K562 (cell line): ENCODE measurements around the gene TMTC2. TPM values are rescaled to one million over a fixed set of nuclear protein-coding genes. Genes with fewer than 3 reads are reported as not detected.

ENCODE experiments used
- ATAC-seq: fragments of 200-7000 bp; cut with Tn5 transposase; 3 replicates; pipeline ENCODE4 v1.9.1; 2020; ENCODE audit warnings: moderate library complexity
- BruUV-seq: library from RNA; stranded (reverse); fragments of 400-500 nt; replicated peaks from 2 replicates; lab custom pipeline; 2021; lab: Mats Ljungman, UMichigan
- CTCF ChIA-PET: fragments of 300-600 bp; formaldehyde crosslinking; extraction: SDS; loops from one replicate; lab custom pipeline; 2021; ENCODE audit warnings: low intra/inter-chr PET ratio; lab: Yijun Ruan, JAX
- POLR2A ChIA-PET: fragments of 300-600, 350-650 bp; sonication (Branson Sonifier 250); formaldehyde crosslinking; extraction: SDS; loops from one replicate; lab custom pipeline; 2021; ENCODE audit warnings: antibody characterized with exemption, inconsistent platforms; lab: Yijun Ruan, JAX
- DNase-seq, 4 experiments: peaks; one replicate each; pipeline versions ENCODE4 v3.0.0 to v3.0.0-alpha.2; 2011 to 2018; ENCODE audit warnings: low spot score in 3 of 4, mixed read lengths in 3 of 4; ENCODE audit errors: extremely low read depth in 1 of 4
- FAIRE-seq: peaks from 2 replicates; lab custom pipeline; 2011; peaks lifted over from hg19 to GRCh38; lab: Jason Lieb, UNC
- H2AFZ ChIP-seq: 2 replicates; pipeline ENCODE4 v1.6.0; 2011; ENCODE audit warnings: low read depth, low read length, control low read depth, inconsistent platforms
- H3K27ac ChIP-seq: fragments of 200-600 bp; 3 replicates; pipeline ENCODE4 v1.8.0; 2011; ENCODE audit warnings: low read depth, mild to moderate bottlenecking, control low read depth, inconsistent platforms, low read length, moderate library complexity, mixed read lengths; ENCODE audit errors: extremely low read depth
- H3K27me3 ChIP-seq, 2 experiments: fragments of 300-600 bp in 1 of 2; 2 replicates in 1 of 2; 3 replicates in 1 of 2; pipeline versions ENCODE4 v1.6.0 to v1.8.0; 2011; ENCODE audit warnings: inconsistent platforms in 2 of 2, low read length in 2 of 2, mild to moderate bottlenecking in 1 of 2, mixed read lengths in 1 of 2, moderate library complexity in 1 of 2; ENCODE audit not compliant: control insufficient read depth in 2 of 2, insufficient read depth in 2 of 2
- H3K36me3 ChIP-seq: fragments of 300-600 bp; 3 replicates; pipeline ENCODE4 v1.8.0; 2011; ENCODE audit warnings: mild to moderate bottlenecking, low read length, inconsistent platforms; ENCODE audit not compliant: control insufficient read depth, insufficient read depth
- H3K4me1 ChIP-seq, 2 experiments: fragments of 200-600 bp in 1 of 2; replicated peaks in 1 of 2; 2 replicates in 1 of 2; 3 replicates in 1 of 2; pipeline versions ENCODE4 v1.5.1 to v1.8.0; 2011; ENCODE audit warnings: inconsistent platforms in 2 of 2, low read length in 2 of 2, mild to moderate bottlenecking in 1 of 2, mixed read lengths in 1 of 2, moderate library complexity in 1 of 2; ENCODE audit not compliant: control insufficient read depth in 2 of 2, insufficient read depth in 2 of 2
- H3K4me2 ChIP-seq: 2 replicates; pipeline ENCODE4 v1.6.1; 2011; ENCODE audit warnings: low read length, control low read depth, inconsistent platforms, mixed read lengths; ENCODE audit not compliant: insufficient read depth
- H3K4me3 ChIP-seq: fragments of 200-600 bp; sonication (generic), shearing (Covaris generic); 2 replicates; pipeline ENCODE4 v1.5.1; 2016; ENCODE audit warnings: control low read depth, inconsistent platforms
- H3K79me2 ChIP-seq: fragments of 200-600 bp; 3 replicates; pipeline ENCODE4 v1.8.0; 2011; ENCODE audit warnings: low read length, inconsistent platforms; ENCODE audit not compliant: control insufficient read depth, insufficient read depth
- H3K9ac ChIP-seq, 2 experiments: 2 replicates each; pipeline versions ENCODE4 v1.6.0 to v1.6.1; 2011; ENCODE audit warnings: low read depth in 2 of 2, low read length in 2 of 2, control low read depth in 1 of 2, inconsistent platforms in 1 of 2, mild to moderate bottlenecking in 1 of 2, mixed read lengths in 1 of 2; ENCODE audit not compliant: insufficient read depth in 1 of 2
- H3K9me1 ChIP-seq: one replicate; pipeline ENCODE4 v1.6.0; 2011; ENCODE audit warnings: inconsistent platforms, mild to moderate bottlenecking, low read length, moderate library complexity; ENCODE audit not compliant: control insufficient read depth, insufficient read depth
- H3K9me3 ChIP-seq: replicated peaks from 2 replicates; pipeline ENCODE4 v1.5.1; 2011; ENCODE audit warnings: low read depth, low read length, inconsistent platforms; ENCODE audit not compliant: control insufficient read depth, insufficient read depth
- H4K20me1 ChIP-seq: replicated peaks from 2 replicates; pipeline ENCODE4 v1.6.1; 2011; ENCODE audit warnings: low read length, inconsistent platforms, mixed read lengths; ENCODE audit not compliant: control insufficient read depth, insufficient read depth
- ARID1B ChIP-seq: fragments of 450-650 bp; IDR thresholded peaks from 2 replicates; pipeline ENCODE4 v1.6.1; 2016; ENCODE audit warnings: antibody characterized with exemption, mild to moderate bottlenecking, inconsistent platforms
- CREM ChIP-seq: IDR thresholded peaks from 2 replicates; pipeline ENCODE4 v1.6.1; 2014; ENCODE audit warnings: antibody characterized with exemption, low read depth
- ESRRA ChIP-seq: fragments of 450-650 bp; IDR thresholded peaks from 2 replicates; pipeline ENCODE4 v1.6.1; 2014; ENCODE audit warnings: low read depth, mild to moderate bottlenecking, moderate library complexity, borderline replicate concordance
- FOXM1 ChIP-seq, 2 experiments: fragments of 450-650 bp in 1 of 2; sonication (generic) in 1 of 2; formaldehyde crosslinking in 1 of 2; IDR thresholded peaks; 2 replicates each; pipeline versions ENCODE4 v1.6.1 to v1.9.0; 2017 to 2022; ENCODE audit warnings: low read depth in 2 of 2, mild to moderate bottlenecking in 2 of 2, missing genetic modification reagents in 1 of 2, moderate library complexity in 1 of 2
- HDAC1 ChIP-seq, 2 experiments: fragments of 450-650 bp; IDR thresholded peaks; 2 replicates each; pipeline ENCODE4 v1.6.1; 2016 to 2017; ENCODE audit warnings: inconsistent platforms in 1 of 2, mild to moderate bottlenecking in 1 of 2, moderate library complexity in 1 of 2
- MAFF ChIP-seq: IDR thresholded peaks from 2 replicates; pipeline ENCODE4 v1.6.1; 2012; ENCODE audit warnings: low read length, improper control_type of control experiment
- NFXL1 ChIP-seq: fragments of 450-650 bp; formaldehyde crosslinking; IDR thresholded peaks from 2 replicates; pipeline ENCODE4 v1.4.0; 2021; ENCODE audit warnings: mild to moderate bottlenecking
- OTX1 ChIP-seq: fragments of 450-650 bp; formaldehyde crosslinking; IDR thresholded peaks from 2 replicates; pipeline ENCODE4 v1.4.0; 2022; ENCODE audit warnings: mild to moderate bottlenecking
- TAF1 ChIP-seq: IDR thresholded peaks from 2 replicates; pipeline ENCODE4 v1.6.1; 2011; ENCODE audit warnings: mild to moderate bottlenecking, low read length, moderate library complexity; ENCODE audit not compliant: insufficient read depth, control insufficient read depth, severe bottlenecking; ENCODE audit errors: extremely low read depth
- ZNF316 ChIP-seq: fragments of 450-650 bp; IDR thresholded peaks from 2 replicates; pipeline ENCODE4 v1.6.1; 2016
- ZNF76 ChIP-seq: fragments of 250-450 bp; sonication (Bioruptor Pico); IDR thresholded peaks from 2 replicates; pipeline ENCODE4 v1.4.0; 2020; ENCODE audit warnings: mild to moderate bottlenecking, moderate library complexity, borderline replicate concordance
- ZSCAN29 ChIP-seq: fragments of 450-650 bp; IDR thresholded peaks from 2 replicates; pipeline ENCODE4 v1.6.1; 2017
- WGBS: fragments of 100-300 bp; shearing (Covaris generic); methylation state at CpG from one replicate; pipeline ENCODE4 v1.1.6; 2016; ENCODE audit warnings: low coverage, mixed read lengths; ENCODE audit not compliant: insufficient coverage; ENCODE audit errors: missing lambda C conversion rate; 5-methylcytosine and 5-hydroxymethylcytosine counted together
- in situ Hi-C: fragments of 300-500 bp; cut with MboI; formaldehyde crosslinking; loops from 4 replicates; pipeline ENCODE4 v1.15.0; 2018; ENCODE audit warnings: inconsistent platforms, mixed read lengths
- intact Hi-C: fragments of 100-400 bp; cut with micrococcal nuclease; formaldehyde crosslinking; loops from 2 replicates; pipeline ENCODE4 v1.14.2; 2022
- polyA plus RNA-seq, 8 experiments: library from polyadenylated mRNA; depleted of rRNA in 4 of 8; stranded (reverse) in 5 of 8; unstranded in 3 of 8; fragments of >200 nt; fragmentation: Nextera tagmentation in 2 of 8; fragmentation: Illumina TruSeq in 1 of 8; extraction: Ambion mirVana in 2 of 8; extraction: Trizol in 1 of 8; gene quantifications; 2 replicates each; pipeline versions ENCODE4 v1.2.1 to v1.2.3, GENCODE V29; 2011 to 2014; ENCODE audit warnings: inconsistent platforms in 1 of 8, missing spikeins in 1 of 8
- total RNA-seq, 7 experiments: library from RNA; depleted of rRNA in 6 of 7; stranded (reverse); fragments of >200 nt in 6 of 7; fragmentation: Illumina TruSeq in 2 of 7; extraction: Trizol in 2 of 7; gene quantifications; 2 replicates each; pipeline versions ENCODE4 v1.2.1 to v1.2.3, GENCODE V29; 2011 to 2021; ENCODE audit warnings: low replicate concordance in 1 of 7
- TF ChIP-seq, protein P1 (sequence below): fragments of 250-450 bp; sonication (Bioruptor Pico); IDR thresholded peaks from 2 replicates; pipeline ENCODE4 v1.4.0; 2020; ENCODE audit warnings: mild to moderate bottlenecking, moderate library complexity
- TF ChIP-seq, protein P2 (sequence below), 3 experiments: fragments of 200-800 bp in 1 of 3; fragments of 250-450 bp in 1 of 3; fragments of 450-650 bp in 1 of 3; sonication (Bioruptor Pico) in 1 of 3; sonication (Bioruptor generic) in 1 of 3; formaldehyde crosslinking in 1 of 3; IDR thresholded peaks; 2 replicates each; pipeline versions ENCODE4 v1.6.1 to v1.8.0; 2016 to 2022; ENCODE audit warnings: mild to moderate bottlenecking in 2 of 3, missing genetic modification characterization in 2 of 3, missing compliant biosample characterization in 1 of 3, moderate library complexity in 1 of 3

TMTC2 gene
- total and polyA plus RNA-seq, 9 of the 15 experiments (the other 6 are each of a cell fraction or from before 2014, with no cell fraction given): 0.29 to 1.1 (median 0.55) TPM

DNA sequence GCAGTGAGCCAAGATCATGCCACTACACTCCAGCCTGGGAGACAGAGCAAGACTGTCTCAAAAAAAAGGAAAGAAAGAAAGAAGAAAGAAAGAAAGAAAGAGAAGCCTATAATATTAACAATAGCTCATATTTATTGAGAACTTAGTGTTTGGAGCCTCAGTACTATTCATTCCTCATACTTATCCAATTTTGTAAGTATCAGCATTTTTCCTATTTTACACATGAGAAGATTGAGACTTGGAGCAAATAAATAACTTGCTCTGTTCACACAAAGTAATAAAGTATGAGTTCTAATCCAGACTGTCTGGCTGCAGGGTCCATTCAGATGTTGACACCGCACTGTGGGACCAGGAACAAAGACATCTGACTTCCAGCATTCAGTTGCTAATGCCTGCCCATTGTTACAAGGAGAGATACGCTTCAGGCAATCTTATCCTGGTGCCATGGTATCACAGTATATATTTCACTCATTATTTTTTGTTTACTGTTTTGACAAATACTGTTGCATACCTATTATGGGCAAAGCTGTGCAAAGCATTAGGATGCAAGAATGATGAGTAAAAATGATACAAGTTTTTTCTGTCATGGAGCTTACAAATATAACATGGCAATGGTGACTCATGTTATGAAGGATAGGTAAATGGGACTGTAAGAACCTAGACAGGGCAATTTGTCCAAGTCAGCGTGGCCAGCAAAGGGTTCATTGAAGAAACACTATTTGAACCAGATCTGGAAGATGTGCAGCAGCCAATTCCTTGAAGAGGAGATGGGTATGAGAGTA is 21.4 kb upstream of the TMTC2 start:
- in situ Hi-C loops: no loop called here
- Histone ChIP-seq H3K27me3 (no peaks in the 10 kb centered on the region), H3K4me3 (no peak overlapping the region), H3K36me3 (no peaks in the 10 kb centered on the region), H3K79me2 (no peaks in the 10 kb centered on the region), H3K4me1 (no peaks in the 10 kb centered on the region), H3K4me2 (no peak overlapping the region), H3K9me1 (no peaks in the 10 kb centered on the region), H3K9me3 (no peaks in the 10 kb centered on the region), H2AFZ (no peak overlapping the region), H4K20me1 (no peaks in the 10 kb centered on the region), H3K27ac (no peak overlapping the region), H3K9ac (no peak overlapping the region)
- POLR2A ChIA-PET: no interaction called here
- 0% methylated on average over 3 of the region's 3 CpGs for WGBS
- intact Hi-C loops: no loop called here
- CTCF ChIA-PET: no interaction called here
- no peak for DNase-seq
- TF ChIP-seq HDAC1 (IDR thresholded peaks at IDR 0.05) (no peak), ESRRA (no peak), ZNF316 (peak; percentile 52), NFXL1 (CRISPR knock-in tag) (no peak), CREM (no peak), ZNF76 (no peak), TAF1 (no peak), ARID1B (no peak), FOXM1 (IDR thresholded peaks at IDR 0.05; ENCODE audit: low read depth) (no peak), FOXM1 (CRISPR knock-in tag; IDR thresholded peaks at IDR 0.05; ENCODE audit: low read depth) (no peak), MAFF (0 out of 2 replicates have a peak, but pooled peaks have one; percentile 3), OTX1 (CRISPR knock-in tag) (no peak), ZSCAN29 (no peak)
- TF ChIP-seq, protein P1, sequence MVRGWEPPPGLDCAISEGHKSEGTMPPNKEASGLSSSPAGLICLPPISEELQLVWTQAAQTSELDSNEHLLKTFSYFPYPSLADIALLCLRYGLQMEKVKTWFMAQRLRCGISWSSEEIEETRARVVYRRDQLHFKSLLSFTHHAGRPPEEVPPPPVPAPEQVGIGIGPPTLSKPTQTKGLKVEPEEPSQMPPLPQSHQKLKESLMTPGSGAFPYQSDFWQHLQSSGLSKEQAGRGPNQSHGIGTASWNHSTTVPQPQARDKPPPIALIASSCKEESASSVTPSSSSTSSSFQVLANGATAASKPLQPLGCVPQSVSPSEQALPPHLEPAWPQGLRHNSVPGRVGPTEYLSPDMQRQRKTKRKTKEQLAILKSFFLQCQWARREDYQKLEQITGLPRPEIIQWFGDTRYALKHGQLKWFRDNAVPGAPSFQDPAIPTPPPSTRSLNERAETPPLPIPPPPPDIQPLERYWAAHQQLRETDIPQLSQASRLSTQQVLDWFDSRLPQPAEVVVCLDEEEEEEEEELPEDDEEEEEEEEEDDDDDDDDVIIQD (CRISPR knock-in tag): no peak
- TF ChIP-seq, protein P2, sequence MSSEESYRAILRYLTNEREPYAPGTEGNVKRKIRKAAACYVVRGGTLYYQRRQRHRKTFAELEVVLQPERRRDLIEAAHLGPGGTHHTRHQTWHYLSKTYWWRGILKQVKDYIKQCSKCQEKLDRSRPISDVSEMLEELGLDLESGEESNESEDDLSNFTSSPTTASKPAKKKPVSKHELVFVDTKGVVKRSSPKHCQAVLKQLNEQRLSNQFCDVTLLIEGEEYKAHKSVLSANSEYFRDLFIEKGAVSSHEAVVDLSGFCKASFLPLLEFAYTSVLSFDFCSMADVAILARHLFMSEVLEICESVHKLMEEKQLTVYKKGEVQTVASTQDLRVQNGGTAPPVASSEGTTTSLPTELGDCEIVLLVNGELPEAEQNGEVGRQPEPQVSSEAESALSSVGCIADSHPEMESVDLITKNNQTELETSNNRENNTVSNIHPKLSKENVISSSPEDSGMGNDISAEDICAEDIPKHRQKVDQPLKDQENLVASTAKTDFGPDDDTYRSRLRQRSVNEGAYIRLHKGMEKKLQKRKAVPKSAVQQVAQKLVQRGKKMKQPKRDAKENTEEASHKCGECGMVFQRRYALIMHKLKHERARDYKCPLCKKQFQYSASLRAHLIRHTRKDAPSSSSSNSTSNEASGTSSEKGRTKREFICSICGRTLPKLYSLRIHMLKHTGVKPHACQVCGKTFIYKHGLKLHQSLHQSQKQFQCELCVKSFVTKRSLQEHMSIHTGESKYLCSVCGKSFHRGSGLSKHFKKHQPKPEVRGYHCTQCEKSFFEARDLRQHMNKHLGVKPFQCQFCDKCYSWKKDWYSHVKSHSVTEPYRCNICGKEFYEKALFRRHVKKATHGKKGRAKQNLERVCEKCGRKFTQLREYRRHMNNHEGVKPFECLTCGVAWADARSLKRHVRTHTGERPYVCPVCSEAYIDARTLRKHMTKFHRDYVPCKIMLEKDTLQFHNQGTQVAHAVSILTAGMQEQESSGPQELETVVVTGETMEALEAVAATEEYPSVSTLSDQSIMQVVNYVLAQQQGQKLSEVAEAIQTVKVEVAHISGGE (CRISPR knock-in tag; IDR thresholded peaks at IDR 0.05): no peak
- BruUV-seq: no TSS peak
- no peak for ATAC-seq
- FAIRE-seq: no peak
